Heart right ventricle (tissue), 16 donors: ENCODE data around the gene OR1N2. TPM values are rescaled to one million over a fixed set of nuclear protein-coding genes. Genes with fewer than 3 reads are reported as not detected.
"Not testable (repeated sequence)": the region's sequence is repeated elsewhere in the genome, so short reads cannot be mapped to it uniquely, and the experiment has no call there.

Experiments used
- ATAC-seq, 8 donors: fragments of 200-7000 bp; cut with Tn5 transposase; one replicate each; pipeline ENCODE4 v1.9.1; 2020; ENCODE audit warnings: mild to moderate bottlenecking in 8 of 8, moderate library complexity in 8 of 8, moderate number of reproducible peaks in 1 of 8
- DNase-seq, 2 donors: peaks; one replicate each; pipeline ENCODE4 v3.0.0-alpha.2; 2020
- H3K27ac ChIP-seq, 10 donors: fragments of 200-600 bp; sonication (generic) in 2 of 10; one replicate each; pipeline versions ENCODE4 v1.5.0 to v1.8.0; 2020 to 2022; ENCODE audit warnings: mild to moderate bottlenecking in 3 of 10
- H3K27me3 ChIP-seq, 7 donors: fragments of 200-600 bp; one replicate each; pipeline ENCODE4 v1.8.0; 2021 to 2022; ENCODE audit warnings: mild to moderate bottlenecking in 2 of 7
- H3K36me3 ChIP-seq, 9 donors: fragments of 200-600 bp; sonication (generic) in 1 of 9; one replicate each; pipeline versions ENCODE4 v1.5.0 to v1.8.0; 2020 to 2022; ENCODE audit warnings: mild to moderate bottlenecking in 2 of 9
- H3K4me1 ChIP-seq, 9 donors: fragments of 200-600 bp; sonication (generic) in 1 of 9; one replicate each; pipeline versions ENCODE4 v1.5.0 to v1.8.0; 2020 to 2022; ENCODE audit warnings: mild to moderate bottlenecking in 4 of 9
- H3K4me3 ChIP-seq, 10 donors: fragments of 200-600 bp; sonication (generic) in 2 of 10; one replicate each; pipeline versions ENCODE4 v1.5.0 to v1.8.0; 2020 to 2022; ENCODE audit warnings: mild to moderate bottlenecking in 7 of 10, moderate library complexity in 2 of 10
- H3K9me3 ChIP-seq, 11 donors: fragments of 200-600 bp in 10 of 11; sonication (generic) in 2 of 11; one replicate each; pipeline versions ENCODE4 v1.5.0 to v1.8.0; 2013 to 2022; ENCODE audit warnings: mild to moderate bottlenecking in 2 of 11, control low read depth in 1 of 11, moderate library complexity in 1 of 11
- CTCF ChIP-seq, 9 donors: fragments of 200-600 bp; sonication (generic) in 2 of 9; IDR thresholded peaks; one replicate each; pipeline versions ENCODE4 v1.5.0 to v1.8.0; 2021 to 2022; ENCODE audit warnings: antibody characterized with exemption in 9 of 9, mild to moderate bottlenecking in 5 of 9, moderate library complexity in 1 of 9
- WGBS, 2 donors: extraction: QIAGEN DNeasy Blood & Tissue Kit; methylation state at CpG; one replicate each; pipeline ENCODE4 v1.1.7; 2013; ENCODE audit warnings: inconsistent platforms in 1 of 2; 5-methylcytosine and 5-hydroxymethylcytosine counted together
- intact Hi-C, 10 donors: fragments of 100-400 bp; cut with DNase I; formaldehyde crosslinking; loops; one replicate each; pipeline versions ENCODE4 v1.11.1 to v1.14.2; 2022
- polyA plus RNA-seq, 2 donors: library from polyadenylated mRNA; stranded (reverse); fragments of 200-250 nt; gene quantifications; one replicate each; pipeline ENCODE4 v1.2.3, GENCODE V29; 2013
- total RNA-seq, 10 donors: library from RNA; stranded (reverse); fragmentation: NEBNext Ultra II Directional in 3 of 10; extraction: Animal tissue kit (Norgen Biotek cat#: 25700) in 3 of 10; gene quantifications; one replicate each; pipeline versions ENCODE4 v1.2.1 to v1.2.4, GENCODE V29; 2021 to 2023
- donor health status: Arrhythmogenic right ventricular cardiomyopathy.
- donor health status: ischemic (EF 13 %, LVEDD 7.1; RV severe dilation, severe dysfunction).
- donor health status: healthy with polysubstance abuse.
- donor health status: DM: no; HTN: yes; CAD: no.
- donor health status: DM: no; HTN: no; CAD: no.
- donor health status: ischemic (EF 25% LVEDD 6.9; RV normal size, moderate dysfunction).
- donor health status: ischemic (EF 25% LVEDD 5.7; RV mildly dilated, moderate dysfunction).
- donor health status: healthy.
- donor health status: DM: yes; HTN: yes; CAD: no.
- donor health status: Ischemic cardiomyopathy.
- donor health status: ischemic (EF 35%, LVEDD 5.7; RV mildly dilated, moderate dysfunction).
- donor health status: nonischemic (EF 11% LVEDD 7.7; RV severe dilation, severe dysfunction).
- donor health status: DM: yes; HTN: yes; CAD: no.
- donor health status: PGD.
- donor health status: ischemic (EF 29% LVEDD 5.4; RV normal size, mild dysfunction).
- donor health status: nonischemic (EF 23%, LVEDD 6.1; RV moderate dilation, normal function).

Gene OR1N2
- total and polyA plus RNA-seq, 12 donors, result not detected

- H3K9me3 ChIP-seq, result peaks cover 0 to 9% (median 0%) of the 10 kb centered on the region in 11 donors
- DNase-seq (no peak), ATAC-seq (no peak)
- H3K36me3 ChIP-seq, result no peaks in the 10 kb centered on the region
- H3K27ac ChIP-seq, result no peak overlapping the region
- WGBS, 2 donors, result 94 to 97% methylated on average over 1 of the region's 1 CpG
- H3K27me3 ChIP-seq, result no peaks in the 10 kb centered on the region
- TF ChIP-seq CTCF (IDR thresholded peaks at IDR 0.05), result no peak
- H3K4me1 ChIP-seq, result no peaks in the 10 kb centered on the region
- intact Hi-C loops, result no loop called here
- H3K4me3 ChIP-seq, result no peak overlapping the region
These were observed 16.8 kb upstream of the OR1N2 start for GRCh38 chr9:122536134-122536533.

- H3K4me3 ChIP-seq, H3K4me1 ChIP-seq, ATAC-seq, H3K9me3 ChIP-seq, DNase-seq, H3K36me3 ChIP-seq, H3K27ac ChIP-seq, intact Hi-C loops, H3K27me3 ChIP-seq: not testable (repeated sequence)
- 69 to 77% methylated on average over 7 of the region's 7 CpGs for WGBS, 2 donors
These were observed 15.8 kb upstream of the OR1N2 start for GRCh38 chr9:122537066-122537465.

- 60 to 61% methylated on average over 2 of the region's 2 CpGs for WGBS, 2 donors
- DNase-seq (no peak), ATAC-seq (no peak)
- peaks cover 0 to 9% (median 0%) of the 10 kb centered on the region in 11 donors for H3K9me3 ChIP-seq
- H3K27ac ChIP-seq, result no peak overlapping the region
- no peak overlapping the region for H3K4me3 ChIP-seq
- H3K27me3 ChIP-seq, result no peaks in the 10 kb centered on the region
- no peaks in the 10 kb centered on the region for H3K36me3 ChIP-seq
- intact Hi-C loops, result no loop called here
- TF ChIP-seq CTCF (IDR thresholded peaks at IDR 0.05), result no peak
- no peaks in the 10 kb centered on the region for H3K4me1 ChIP-seq
These were observed 14.2 kb upstream of the OR1N2 start for GRCh38 chr9:122538757-122539156.

GRCh38 chr9:122546196-122546595 is 6.7 kb upstream of the OR1N2 start:
- DNase-seq (no peak), ATAC-seq (no peak)
- H3K36me3 ChIP-seq, result no peaks in the 10 kb centered on the region
- no peak overlapping the region for H3K4me3 ChIP-seq
- H3K27me3 ChIP-seq, result peaks cover 0 to 6% (median 0%) of the 10 kb centered on the region in 7 donors
- WGBS, 2 donors, result 58% methylated on average over 8 of the region's 8 CpGs
- no peak for TF ChIP-seq CTCF (IDR thresholded peaks at IDR 0.05)
- no peaks in the 10 kb centered on the region for H3K4me1 ChIP-seq
- peaks cover 0 to 9% (median 0%) of the 10 kb centered on the region in 11 donors for H3K9me3 ChIP-seq
- intact Hi-C loops, result no loop called here
- no peak overlapping the region for H3K27ac ChIP-seq

GRCh38 chr9:122551371-122551770 is 1.5 kb upstream of the OR1N2 start:
- Histone ChIP-seq H3K4me3 (no peak overlapping the region), H3K9me3 (peaks cover 0 to 9% (median 0%) of the 10 kb centered on the region in 11 donors), H3K4me1 (no peaks in the 10 kb centered on the region), H3K36me3 (no peaks in the 10 kb centered on the region), H3K27ac (no peak overlapping the region), H3K27me3 (peaks cover 0 to 6% (median 0%) of the 10 kb centered on the region in 7 donors)
- DNase-seq, result no peak
- ATAC-seq, result no peak
- WGBS, 2 donors, result 71 to 77% methylated on average over 5 of the region's 5 CpGs
- no peak for TF ChIP-seq CTCF (IDR thresholded peaks at IDR 0.05)
- intact Hi-C loops, result no loop called here
